Measurements from ENCODE around the gene RALGAPA2.
A peak's percentile ranks its signal among the peaks of the same experiment; 100 is the strongest.

RALGAPA2 gene

DNA sequence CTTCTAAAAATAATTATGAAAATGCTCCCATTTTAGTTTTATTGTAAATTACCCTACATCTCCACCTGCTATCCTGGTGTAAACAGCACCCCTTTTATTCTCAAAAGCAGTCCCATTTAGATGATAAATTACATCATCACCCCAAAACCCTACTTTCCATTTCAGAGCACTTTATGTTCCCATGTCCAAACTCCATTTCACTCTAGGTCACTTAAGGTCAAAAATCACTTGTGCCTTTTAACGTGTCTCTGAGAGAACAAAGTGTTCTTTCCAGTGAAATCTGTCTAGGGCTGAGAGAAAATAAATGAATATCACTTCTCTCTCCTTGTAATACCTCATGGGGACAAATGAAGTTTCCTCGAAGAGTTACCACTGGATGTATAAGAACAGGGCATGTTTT, 187.2 kb downstream of the RALGAPA2 start:
- Mint-ChIP-seq H3K4me1 (peaks cover 20% of the 10 kb centered on the region), H3K36me3 (ENCODE audit: low read depth) (peaks cover 23% of the 10 kb centered on the region), H3K27ac (peak overlapping the region; percentile 50), H3K27me3 (no peaks in the 10 kb centered on the region), H3K9me3 (no peaks in the 10 kb centered on the region), H3K4me3 (no peak overlapping the region)
- no peak for DNase-seq
- no peak for ATAC-seq

DNA sequence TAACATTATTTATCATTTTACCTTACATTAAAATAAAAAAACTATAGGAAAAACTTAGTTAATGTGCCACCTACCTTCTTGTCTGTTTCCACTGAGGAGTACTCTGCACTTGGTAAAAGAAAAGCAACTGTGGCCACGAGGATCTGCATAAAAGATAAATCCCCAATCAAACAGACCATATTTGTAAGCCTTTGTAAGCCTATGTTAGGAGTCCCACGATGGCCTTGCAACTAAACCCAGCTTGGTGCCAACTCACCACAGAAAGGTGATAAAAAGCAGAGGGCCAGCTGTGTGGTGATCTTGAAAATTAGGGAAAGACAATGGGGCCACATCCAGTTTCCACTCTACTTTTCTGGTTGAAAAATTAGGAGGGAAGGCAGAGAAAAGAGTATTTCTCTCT, 187.7 kb downstream of the RALGAPA2 start:
- peaks cover 26% of the 10 kb centered on the region for H3K36me3 Mint-ChIP-seq (ENCODE audit: low read depth)
- no peak overlapping the region for H3K27ac Mint-ChIP-seq
- no peaks in the 10 kb centered on the region for H3K9me3 Mint-ChIP-seq
- H3K4me1 Mint-ChIP-seq: peaks cover 17% of the 10 kb centered on the region
- ATAC-seq: no peak
- H3K4me3 Mint-ChIP-seq: no peak overlapping the region
- no peak for DNase-seq
- no peaks in the 10 kb centered on the region for H3K27me3 Mint-ChIP-seq

DNA sequence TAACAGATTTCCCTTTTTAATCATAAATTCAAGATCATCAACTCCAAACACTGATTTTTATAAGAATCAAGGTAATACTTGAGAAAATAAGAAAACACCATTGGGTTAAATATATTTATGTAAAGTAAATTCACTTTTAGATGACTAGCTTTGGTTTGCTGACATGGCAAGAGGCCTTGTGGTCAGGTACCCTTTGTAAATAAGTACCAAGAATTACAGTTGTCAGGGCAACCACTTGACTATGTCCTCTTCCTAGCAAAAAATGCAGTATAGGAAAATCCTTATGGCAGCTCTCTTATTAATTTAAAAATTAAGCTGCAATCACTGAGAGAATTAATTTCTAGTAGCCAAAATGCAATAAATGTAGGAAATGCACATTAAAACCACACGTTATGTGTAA, 190.7 kb downstream of the RALGAPA2 start:
- H3K27me3 Mint-ChIP-seq: no peaks in the 10 kb centered on the region
- no peak for DNase-seq
- no peak for ATAC-seq
- no peak overlapping the region for H3K27ac Mint-ChIP-seq
- peaks cover 17% of the 10 kb centered on the region for H3K4me1 Mint-ChIP-seq
- H3K9me3 Mint-ChIP-seq: no peaks in the 10 kb centered on the region
- peaks cover 30% of the 10 kb centered on the region for H3K36me3 Mint-ChIP-seq (ENCODE audit: low read depth)
- H3K4me3 Mint-ChIP-seq: no peak overlapping the region

DNA sequence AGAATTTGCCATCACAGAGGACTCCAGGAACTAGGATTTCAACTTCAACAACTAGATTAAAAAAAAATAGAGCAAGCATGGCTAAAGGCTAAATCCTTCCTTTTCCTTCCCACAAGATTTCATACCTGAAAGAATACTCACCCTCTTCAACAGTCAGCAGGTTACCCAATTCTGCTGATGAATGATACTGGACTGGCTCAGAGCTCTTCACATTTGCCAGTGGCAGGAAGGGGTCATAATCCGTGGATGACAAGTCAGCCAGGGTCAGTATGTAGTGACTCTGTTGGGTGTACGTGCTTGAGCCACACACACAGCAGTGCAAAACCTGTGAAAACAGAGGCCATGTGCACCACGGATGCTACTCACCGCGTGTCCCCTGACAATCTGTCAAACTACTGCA, 191.7 kb downstream of the RALGAPA2 start:
- Mint-ChIP-seq H3K27ac (no peak overlapping the region), H3K36me3 (ENCODE audit: low read depth) (peaks cover 32% of the 10 kb centered on the region), H3K27me3 (no peaks in the 10 kb centered on the region), H3K4me1 (peaks cover 17% of the 10 kb centered on the region), H3K4me3 (no peak overlapping the region), H3K9me3 (no peaks in the 10 kb centered on the region)
- DNase-seq: no peak
- ATAC-seq: no peak

DNA sequence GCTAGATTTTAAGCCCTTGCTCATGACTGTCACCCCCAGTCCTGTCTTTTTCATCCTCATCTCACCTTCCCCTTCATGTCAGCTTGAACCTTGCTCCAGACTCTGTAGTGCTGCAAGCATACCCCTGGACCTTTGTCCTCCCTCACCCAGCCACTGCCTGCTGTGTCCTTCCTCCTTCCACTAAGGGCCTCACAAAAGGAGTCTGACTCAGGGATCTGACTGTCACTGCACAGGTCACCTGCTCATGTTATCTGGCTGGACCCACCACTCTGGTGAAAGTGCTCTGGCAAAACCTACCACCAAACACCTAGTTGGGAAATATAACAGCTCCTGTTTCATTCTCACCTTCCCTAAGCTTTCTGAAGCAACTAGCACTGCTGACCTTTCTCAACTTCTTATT, 193.2 kb downstream of the RALGAPA2 start:
- Mint-ChIP-seq H3K4me3 (no peak overlapping the region), H3K9me3 (no peaks in the 10 kb centered on the region), H3K27ac (peak overlapping the region; percentile 44), H3K4me1 (peaks cover 13% of the 10 kb centered on the region), H3K27me3 (no peaks in the 10 kb centered on the region), H3K36me3 (ENCODE audit: low read depth) (peaks cover 45% of the 10 kb centered on the region)
- DNase-seq: no peak
- ATAC-seq: no peak

DNA sequence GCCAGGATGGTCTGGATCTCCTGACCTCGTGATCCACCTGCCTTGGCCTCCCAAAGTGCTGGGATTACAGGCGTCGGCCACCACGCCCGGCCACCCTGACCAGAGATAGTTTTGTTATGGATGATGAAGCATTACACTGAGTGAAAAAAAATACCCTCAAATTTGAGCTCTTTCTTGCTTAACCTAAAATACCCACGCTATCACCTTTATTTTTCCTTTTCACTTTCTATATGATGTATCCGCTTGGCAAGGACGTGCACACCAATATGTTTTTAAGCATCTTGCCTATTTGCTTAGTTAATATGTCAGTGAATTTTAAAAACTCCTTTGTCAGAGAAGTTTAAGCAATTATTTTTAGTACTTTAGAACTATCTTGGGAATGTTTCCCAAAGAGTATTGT, 194.2 kb downstream of the RALGAPA2 start:
- H3K4me3 Mint-ChIP-seq: no peak overlapping the region
- H3K27ac Mint-ChIP-seq: no peak overlapping the region
- no peak for DNase-seq
- no peaks in the 10 kb centered on the region for H3K9me3 Mint-ChIP-seq
- peaks cover 51% of the 10 kb centered on the region for H3K36me3 Mint-ChIP-seq (ENCODE audit: low read depth)
- no peaks in the 10 kb centered on the region for H3K27me3 Mint-ChIP-seq
- peaks cover 13% of the 10 kb centered on the region for H3K4me1 Mint-ChIP-seq
- no peak for ATAC-seq

DNA sequence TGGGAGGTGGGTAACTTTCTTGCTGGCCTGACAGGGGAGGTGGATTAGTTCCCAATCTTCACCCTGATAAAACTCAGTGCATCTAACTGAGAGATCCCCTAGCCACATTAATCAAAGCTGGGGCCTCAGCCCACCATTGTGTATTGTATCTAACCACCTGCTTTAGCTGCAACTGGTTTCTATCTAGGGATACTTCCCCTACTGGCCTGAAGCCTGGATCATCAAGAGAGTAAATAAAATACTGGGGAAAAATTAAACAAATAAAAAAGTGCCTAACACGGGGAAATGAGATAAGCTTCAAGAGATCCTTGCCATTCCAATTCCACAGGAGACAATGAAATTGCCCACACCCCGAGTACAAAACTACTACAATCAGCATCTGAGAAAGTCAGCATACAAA, 195.1 kb downstream of the RALGAPA2 start:
- ATAC-seq: no peak
- peaks cover 13% of the 10 kb centered on the region for H3K4me1 Mint-ChIP-seq
- H3K36me3 Mint-ChIP-seq (ENCODE audit: low read depth): peaks cover 60% of the 10 kb centered on the region
- H3K27me3 Mint-ChIP-seq: no peaks in the 10 kb centered on the region
- H3K9me3 Mint-ChIP-seq: no peaks in the 10 kb centered on the region
- no peak overlapping the region for H3K4me3 Mint-ChIP-seq
- DNase-seq: no peak
- H3K27ac Mint-ChIP-seq: no peak overlapping the region

DNA sequence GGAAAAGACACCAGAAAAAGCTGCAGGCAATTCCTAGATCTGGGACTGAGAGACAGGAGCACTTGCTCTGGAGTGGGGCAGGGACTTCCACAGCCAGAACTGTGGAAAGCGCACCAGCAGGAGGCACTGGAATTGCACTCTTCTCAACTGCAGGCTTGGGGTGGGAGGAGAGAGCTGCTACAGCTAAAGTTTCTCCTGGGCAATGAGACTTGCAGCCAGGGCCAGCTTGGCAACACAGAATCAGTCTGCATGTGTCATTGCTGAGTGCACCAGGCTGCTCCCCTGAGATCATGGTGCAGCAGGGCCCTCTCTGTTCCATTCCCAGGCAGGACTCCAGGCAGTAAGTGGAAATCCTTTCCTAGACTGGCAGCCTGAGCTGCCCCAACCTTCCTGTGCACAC, 198.7 kb downstream of the RALGAPA2 start:
- DNase-seq: no peak
- no peaks in the 10 kb centered on the region for H3K27me3 Mint-ChIP-seq
- no peak overlapping the region for H3K4me3 Mint-ChIP-seq
- no peak for ATAC-seq
- H3K4me1 Mint-ChIP-seq: peaks cover 4% of the 10 kb centered on the region
- H3K9me3 Mint-ChIP-seq: no peaks in the 10 kb centered on the region
- H3K36me3 Mint-ChIP-seq (ENCODE audit: low read depth): peaks cover 62% of the 10 kb centered on the region
- no peak overlapping the region for H3K27ac Mint-ChIP-seq

DNA sequence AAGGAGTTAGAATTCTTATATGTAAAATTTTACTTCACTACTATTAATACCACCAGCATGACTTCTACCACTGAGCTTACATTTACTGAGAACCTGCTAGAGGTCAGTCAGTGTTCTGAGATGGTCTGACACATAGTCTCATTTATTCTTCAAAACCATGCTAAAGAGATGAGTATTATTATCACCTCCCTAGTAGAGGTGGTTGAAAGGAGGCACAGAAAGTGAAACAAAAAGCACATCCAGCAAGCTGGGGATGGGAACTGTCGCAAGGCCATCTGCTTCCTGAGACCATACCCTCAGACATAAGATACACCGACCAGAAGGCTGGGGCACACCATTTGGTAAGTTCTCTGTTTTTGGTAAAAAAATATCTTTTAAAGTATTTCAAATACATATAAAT, 206.9 kb downstream of the RALGAPA2 start:
- Mint-ChIP-seq H3K27ac (no peak overlapping the region), H3K4me1 (peaks cover 10% of the 10 kb centered on the region), H3K27me3 (no peaks in the 10 kb centered on the region), H3K4me3 (no peak overlapping the region), H3K36me3 (ENCODE audit: low read depth) (peaks cover 35% of the 10 kb centered on the region), H3K9me3 (no peaks in the 10 kb centered on the region)
- peak; percentile 83 for ATAC-seq
- DNase-seq: no peak

DNA sequence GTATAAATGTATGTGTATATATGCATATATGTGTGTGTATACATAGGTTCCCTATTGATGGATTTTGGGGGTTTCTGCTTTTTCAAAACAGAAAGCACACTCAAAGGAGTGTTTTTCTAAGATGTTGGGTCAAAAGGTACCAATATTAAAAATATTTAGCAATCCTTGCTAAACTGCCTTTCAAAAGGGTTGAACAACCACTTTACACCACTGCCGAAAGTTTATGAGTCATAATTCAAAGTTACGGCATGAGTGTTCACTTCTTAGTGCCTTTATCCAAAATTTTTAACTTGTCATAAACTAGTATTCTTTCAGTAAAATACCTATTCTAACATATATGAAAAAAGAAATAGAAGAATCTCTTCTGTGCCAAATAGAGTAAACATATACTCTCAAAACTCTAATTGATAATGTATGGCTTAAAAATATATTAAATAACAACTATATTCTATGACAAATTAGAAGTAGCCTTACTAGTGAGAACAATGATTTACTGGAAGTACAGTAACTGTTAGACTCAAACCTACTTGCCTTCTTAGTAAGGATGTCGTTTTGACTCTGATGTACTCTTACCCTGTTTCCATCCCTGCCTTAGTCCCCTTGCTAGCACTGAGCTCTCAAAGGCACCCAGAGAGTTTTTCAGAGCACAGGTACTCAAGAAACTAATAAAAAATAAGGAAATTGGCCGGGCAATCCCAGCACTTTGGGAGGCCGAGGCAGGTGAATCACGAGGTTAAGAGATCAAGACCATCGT, 208.5 kb downstream of the RALGAPA2 start:
- no peak overlapping the region for H3K4me3 Mint-ChIP-seq
- H3K27me3 Mint-ChIP-seq: no peaks in the 10 kb centered on the region
- DNase-seq (no peak), ATAC-seq (no peak)
- H3K36me3 Mint-ChIP-seq (ENCODE audit: low read depth): peaks cover 31% of the 10 kb centered on the region
- no peaks in the 10 kb centered on the region for H3K9me3 Mint-ChIP-seq
- no peak overlapping the region for H3K27ac Mint-ChIP-seq
- peaks cover 10% of the 10 kb centered on the region for H3K4me1 Mint-ChIP-seq

DNA sequence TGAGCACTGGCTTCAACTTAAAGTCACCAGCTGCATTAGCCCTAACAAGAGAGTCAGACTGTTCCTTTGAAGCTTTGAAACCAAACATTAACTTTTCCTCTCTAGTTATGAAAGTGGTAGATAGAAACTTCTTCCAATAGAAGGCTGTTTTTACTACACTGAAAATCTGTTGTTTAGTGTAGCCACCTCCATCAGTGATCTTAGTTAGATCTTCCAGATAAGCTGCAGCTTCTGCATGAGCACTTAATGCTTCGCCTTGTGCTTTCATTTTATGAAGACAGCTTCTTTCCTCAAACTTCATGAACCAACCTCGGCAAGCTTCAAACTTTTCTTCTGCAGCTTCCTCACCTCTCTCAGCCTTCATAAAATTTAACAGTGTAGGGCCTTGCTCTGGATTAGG, 211.3 kb downstream of the RALGAPA2 start:
- H3K27ac Mint-ChIP-seq: no peak overlapping the region
- H3K27me3 Mint-ChIP-seq: no peaks in the 10 kb centered on the region
- H3K9me3 Mint-ChIP-seq: no peaks in the 10 kb centered on the region
- ATAC-seq (no peak), DNase-seq (no peak)
- peaks cover 32% of the 10 kb centered on the region for H3K4me1 Mint-ChIP-seq
- H3K4me3 Mint-ChIP-seq: no peak overlapping the region
- H3K36me3 Mint-ChIP-seq (ENCODE audit: low read depth): peaks cover 28% of the 10 kb centered on the region

DNA sequence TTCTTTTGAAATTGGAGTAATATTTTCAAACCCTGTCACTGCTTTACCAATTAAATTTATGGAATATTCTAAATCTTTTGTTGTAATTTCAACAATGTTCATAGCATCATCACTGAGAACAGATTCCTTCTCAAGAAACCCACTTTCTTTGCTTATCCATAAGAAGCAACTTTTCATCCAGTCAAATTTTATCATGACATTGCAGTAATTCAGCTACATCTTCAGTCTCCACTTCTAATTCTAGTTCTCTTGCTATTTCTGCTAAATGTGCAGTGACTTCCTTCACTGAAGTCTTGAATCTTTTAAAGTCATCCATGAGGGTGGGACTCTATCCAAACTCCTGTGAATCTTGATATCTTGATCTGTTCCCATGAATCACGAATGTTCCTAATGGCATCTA, 212.1 kb downstream of the RALGAPA2 start:
- no peaks in the 10 kb centered on the region for H3K9me3 Mint-ChIP-seq
- no peak overlapping the region for H3K27ac Mint-ChIP-seq
- no peak overlapping the region for H3K4me3 Mint-ChIP-seq
- H3K27me3 Mint-ChIP-seq: no peaks in the 10 kb centered on the region
- H3K4me1 Mint-ChIP-seq: peaks cover 34% of the 10 kb centered on the region
- DNase-seq: no peak
- H3K36me3 Mint-ChIP-seq (ENCODE audit: low read depth): peaks cover 30% of the 10 kb centered on the region
- no peak for ATAC-seq

DNA sequence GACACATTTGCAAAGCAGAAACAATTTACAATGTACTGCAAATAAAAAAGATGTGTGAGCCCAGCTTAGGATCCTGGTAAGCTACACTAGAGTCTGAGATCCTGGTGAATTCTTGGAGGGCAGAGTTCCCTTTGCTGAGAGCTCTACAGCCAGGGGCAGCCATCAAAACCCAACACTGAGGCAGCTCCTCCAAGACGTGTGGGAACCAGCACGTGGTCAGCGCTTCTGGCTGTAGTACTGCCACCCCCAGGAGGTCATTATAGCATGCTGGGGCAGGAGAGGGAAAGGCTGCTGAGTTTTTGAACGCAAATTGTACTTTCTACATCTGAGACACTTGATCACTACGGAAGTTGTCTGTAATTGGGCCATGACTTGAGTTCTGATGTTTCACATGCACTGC, 213.0 kb downstream of the RALGAPA2 start:
- H3K27ac Mint-ChIP-seq: no peak overlapping the region
- no peak overlapping the region for H3K4me3 Mint-ChIP-seq
- no peaks in the 10 kb centered on the region for H3K9me3 Mint-ChIP-seq
- H3K36me3 Mint-ChIP-seq (ENCODE audit: low read depth): peaks cover 30% of the 10 kb centered on the region
- DNase-seq (no peak), ATAC-seq (no peak)
- H3K4me1 Mint-ChIP-seq: peaks cover 38% of the 10 kb centered on the region
- H3K27me3 Mint-ChIP-seq: no peaks in the 10 kb centered on the region

DNA sequence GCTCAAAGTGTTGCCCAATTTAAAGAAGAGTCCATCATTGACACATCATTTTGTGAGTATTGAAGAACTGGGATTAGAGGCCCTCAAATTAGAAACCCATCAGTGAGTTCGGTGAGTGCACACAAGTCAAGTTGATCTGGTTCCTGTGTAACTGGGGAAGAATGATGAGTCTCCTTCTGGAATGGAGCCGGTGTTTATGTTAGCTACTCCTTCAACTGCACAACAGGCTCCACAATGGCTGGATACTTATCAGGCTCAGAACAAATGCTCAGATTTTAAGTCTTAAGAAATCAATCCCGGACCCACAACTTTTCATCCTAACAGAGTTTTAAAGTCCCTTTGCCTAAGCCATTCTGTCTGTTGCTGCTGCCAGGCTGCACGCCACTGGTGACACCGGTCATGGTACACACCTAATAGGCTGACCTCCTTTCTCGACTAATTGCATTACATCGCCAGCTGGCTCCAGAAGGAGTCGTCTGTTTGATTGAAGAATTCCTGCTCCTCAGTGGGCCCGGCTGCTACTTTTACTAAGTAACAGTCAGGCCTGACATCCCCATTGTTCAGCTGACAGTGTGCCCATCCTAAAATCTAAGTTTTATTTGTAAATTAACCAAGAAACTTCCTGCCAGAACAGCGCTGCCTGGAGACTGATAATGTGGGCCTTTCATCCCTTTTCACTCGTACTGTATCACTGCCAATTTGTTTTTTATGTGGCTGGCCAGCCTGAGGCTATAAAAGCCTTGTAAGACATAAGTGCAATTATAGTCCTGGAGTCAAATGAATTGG, 214.2 kb downstream of the RALGAPA2 start:
- Mint-ChIP-seq H3K27me3 (no peaks in the 10 kb centered on the region), H3K4me3 (no peak overlapping the region), H3K4me1 (peaks cover 38% of the 10 kb centered on the region), H3K9me3 (no peaks in the 10 kb centered on the region), H3K27ac (peak overlapping the region; percentile 84), H3K36me3 (ENCODE audit: low read depth) (peaks cover 38% of the 10 kb centered on the region)
- no peak for ATAC-seq
- DNase-seq: no peak

DNA sequence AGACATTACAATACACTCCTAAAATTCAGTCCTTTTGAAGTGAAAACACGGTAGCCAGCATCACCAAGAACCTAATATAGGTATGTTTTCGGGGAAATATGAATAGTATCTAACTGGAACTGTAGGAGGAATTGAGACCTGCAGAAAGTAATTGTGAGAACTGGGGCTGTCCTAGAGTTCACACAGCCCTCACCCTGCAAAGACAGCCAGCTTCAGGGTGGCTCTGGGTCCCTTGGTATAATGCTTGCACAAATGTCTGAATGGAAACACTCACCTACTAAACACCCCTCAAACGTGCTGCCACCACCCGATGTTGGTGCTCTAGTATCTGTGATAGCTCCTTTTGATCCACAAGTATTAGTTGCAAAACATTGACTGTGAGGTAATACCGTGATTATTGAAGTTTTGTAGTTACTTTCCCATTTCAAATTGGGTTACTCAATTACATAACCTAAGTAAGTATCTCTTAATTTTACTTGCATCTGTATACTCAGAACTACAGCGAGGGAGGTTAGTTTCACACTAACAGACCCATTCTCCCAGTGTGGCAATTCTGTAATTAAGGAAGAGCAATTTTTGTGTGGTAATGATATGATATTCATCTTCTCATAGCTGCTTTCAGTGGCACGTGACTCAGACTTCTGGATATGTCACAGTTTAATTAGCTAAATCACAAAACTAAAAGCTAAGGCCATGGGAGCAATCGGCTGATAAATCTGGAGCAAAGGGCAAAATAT, 215.0 kb downstream of the RALGAPA2 start:
- Mint-ChIP-seq H3K9me3 (no peaks in the 10 kb centered on the region), H3K36me3 (ENCODE audit: low read depth) (peaks cover 40% of the 10 kb centered on the region), H3K4me1 (peaks cover 43% of the 10 kb centered on the region)

More for the DNA sequence above, 215.0 kb downstream of the RALGAPA2 start:
- H3K27ac Mint-ChIP-seq: peak overlapping the region; percentile 84
- H3K27me3 Mint-ChIP-seq: no peaks in the 10 kb centered on the region
- H3K4me3 Mint-ChIP-seq: peak overlapping the region; percentile 26
- ATAC-seq (peak; percentile 79), DNase-seq (no peak)
